ENCODE measurements around the gene SRGAP1. TPM values are rescaled to one million over a fixed set of nuclear protein-coding genes. Genes with fewer than 3 reads are reported as not detected.
A peak's percentile ranks its signal among the peaks of the same experiment; 100 is the strongest.

SRGAP1 gene
- total and polyA plus RNA-seq, 2 of the 13 experiments (the other 11 are each of a cell fraction or from before 2014, with no cell fraction given) = 1.6 to 3.4 TPM

- no peak for TF ChIP-seq UBTF (CRISPR knock-in tag; IDR thresholded peaks at IDR 0.05)
Observed at GRCh38 chr12:63865448-63865847, 20.9 kb downstream of the SRGAP1 start (continued).

- BruUV-seq (replicated peaks) = no TSS peak
- FAIRE-seq = peak; percentile 8
- Histone ChIP-seq H3K9me3 (ENCODE audit: low read length) (no peaks in the 10 kb centered on the region), H3K4me2 (ENCODE audit: low read depth, low read length) (no peak overlapping the region), H3K27ac (ENCODE audit: extremely low read length, insufficient read depth, low read length) (no peak overlapping the region), H3K9ac (ENCODE audit: insufficient read depth, low read depth, low read length) (no peak overlapping the region), H3K4me3 (replicated peaks in 1 of 3; ENCODE audit: insufficient read depth in 1 of 3, low read depth in 2 of 3, low read length in 3 of 3) (no peak overlapping the region), H2AFZ (ENCODE audit: low read length) (no peak overlapping the region), H3K4me1 (ENCODE audit: insufficient read depth, low read length) (peaks cover 18% of the 10 kb centered on the region), H3K27me3 (ENCODE audit: control insufficient read depth in 1 of 2, insufficient read depth in 2 of 2, low read length in 2 of 2) (no peaks in the 10 kb centered on the region), H3K79me2 (ENCODE audit: insufficient read depth, low read length) (peaks cover 2% of the 10 kb centered on the region), H3K36me3 (replicated peaks in 1 of 2; ENCODE audit: control insufficient read depth in 1 of 2, insufficient read depth in 2 of 2, low read length in 2 of 2) (no peaks in the 10 kb centered on the region), H4K20me1 (ENCODE audit: insufficient read depth, low read length) (no peaks in the 10 kb centered on the region)
- ATAC-seq = no peak
- intact Hi-C loops (cut with micrococcal nuclease; ENCODE audit: unreplicated experiment) (no loop called here), in situ Hi-C loops (cut with HindIII; ENCODE audit: extremely low pct_ligation_motif_present, low pct_unique_long_range_greater_than_20kb) (no loop called here)
- TF ChIP-seq ZNF546 (CRISPR knock-in tag; conservative IDR thresholded peaks at IDR 0.05) (no peak), NR2F6 (IDR thresholded peaks at IDR 0.05) (no peak), NR2F6 (CRISPR knock-in tag; IDR thresholded peaks at IDR 0.05) (no peak), ZNF207 (IDR thresholded peaks at IDR 0.05; ENCODE audit: borderline replicate concordance) (no peak)
- DNase-seq (ENCODE audit: low spot score) = no peak
- ChIA-PET CTCF (ENCODE audit: low intra/inter-chr PET ratio, low total read pairs) (no interaction called here), POLR2A (no interaction called here)
- 86% methylated on average over 3 of the region's 3 CpGs for WGBS (ENCODE audit: low lambda C conversion rate)
Observed at GRCh38 chr12:63867053-63867452, 22.6 kb downstream of the SRGAP1 start.

GRCh38 chr12:63869656-63870055, 25.2 kb downstream of the SRGAP1 start:
- Histone ChIP-seq H3K4me1 (ENCODE audit: insufficient read depth, low read length) (peaks cover 7% of the 10 kb centered on the region; the same call in 1 of the 2 replicates), H3K9ac (ENCODE audit: insufficient read depth, low read depth, low read length) (no peak overlapping the region), H4K20me1 (ENCODE audit: insufficient read depth, low read length) (no peaks in the 10 kb centered on the region), H3K27ac (ENCODE audit: extremely low read length, insufficient read depth, low read length) (no peak overlapping the region), H3K27me3 (ENCODE audit: control insufficient read depth in 1 of 2, insufficient read depth in 2 of 2, low read length in 2 of 2) (no peaks in the 10 kb centered on the region), H3K4me3 (replicated peaks in 1 of 3; ENCODE audit: insufficient read depth in 1 of 3, low read depth in 2 of 3, low read length in 3 of 3) (no peak overlapping the region), H3K36me3 (replicated peaks in 1 of 2; ENCODE audit: control insufficient read depth in 1 of 2, insufficient read depth in 2 of 2, low read length in 2 of 2) (no peaks in the 10 kb centered on the region), H2AFZ (ENCODE audit: low read length) (no peak overlapping the region), H3K4me2 (ENCODE audit: low read depth, low read length) (no peak overlapping the region), H3K9me3 (ENCODE audit: low read length) (no peaks in the 10 kb centered on the region), H3K79me2 (ENCODE audit: insufficient read depth, low read length) (peaks cover 2% of the 10 kb centered on the region)
- in situ Hi-C loops (cut with HindIII; ENCODE audit: extremely low pct_ligation_motif_present, low pct_unique_long_range_greater_than_20kb) (no loop called here), intact Hi-C loops (cut with micrococcal nuclease; ENCODE audit: unreplicated experiment) (no loop called here)
- no peak for FAIRE-seq
- ChIA-PET POLR2A (no interaction called here), CTCF (ENCODE audit: low intra/inter-chr PET ratio, low total read pairs) (no interaction called here)
- DNase-seq (ENCODE audit: low spot score) = no peak
- no TSS peak for BruUV-seq (replicated peaks)
- no peak for ATAC-seq
- TF ChIP-seq NFATC3 (CRISPR knock-in tag; IDR thresholded peaks at IDR 0.05) (no peak), FOXA3 (CRISPR knock-in tag; IDR thresholded peaks at IDR 0.05) (no peak), ZXDC (CRISPR knock-in tag; IDR thresholded peaks at IDR 0.05) (no peak)
- 85% methylated on average over 1 of the region's 1 CpG for WGBS (ENCODE audit: low lambda C conversion rate)
